WTC11 (cell line): Measurements from ENCODE around the gene SGCA. TPM values are rescaled to one million over a fixed set of nuclear protein-coding genes. Genes with fewer than 3 reads are reported as not detected.

Experiments
- ATAC-seq: fragments of 200-7000 bp; cut with Tn5 transposase; 2 replicates; pipeline ENCODE4 v1.10.0; 2021; ENCODE audit warnings: mild to moderate bottlenecking, moderate library complexity
- CTCF ChIA-PET: fragments of 300-600 bp; sonication (Branson Sonifier 250); formaldehyde crosslinking; loops from one replicate; lab custom pipeline; 2021; ENCODE audit warnings: antibody characterized with exemption; lab: Charles Lee
- POLR2A ChIA-PET: fragments of 350-600 bp; sonication (Branson Sonifier 250); formaldehyde crosslinking; loops from one replicate; lab custom pipeline; 2021; ENCODE audit warnings: antibody characterized with exemption; lab: Charles Lee
- DNase-seq: peaks from one replicate; pipeline ENCODE4 v3.0.0; 2021; ENCODE audit warnings: low spot score
- H3K27ac Mint-ChIP-seq: 2 replicates; pipeline ENCODE4 v1.8.0; 2021; ENCODE audit warnings: mixed read lengths
- H3K27me3 Mint-ChIP-seq: 2 replicates; pipeline ENCODE4 v1.8.0; 2021; ENCODE audit warnings: low read depth, mild to moderate bottlenecking, moderate library complexity, mixed read lengths
- H3K36me3 Mint-ChIP-seq: 2 replicates; pipeline ENCODE4 v1.8.0; 2021; ENCODE audit warnings: mixed read lengths
- H3K4me1 Mint-ChIP-seq: 2 replicates; pipeline ENCODE4 v1.8.0; 2022; ENCODE audit warnings: mixed read lengths
- H3K4me3 Mint-ChIP-seq: 2 replicates; pipeline ENCODE4 v1.8.0; 2021; ENCODE audit warnings: mild to moderate bottlenecking, moderate library complexity, mixed read lengths
- H3K9me3 Mint-ChIP-seq: 2 replicates; pipeline ENCODE4 v1.8.0; 2021; ENCODE audit warnings: mixed read lengths
- CTCF ChIP-seq: fragments of 200-600 bp; IDR thresholded peaks from 2 replicates; pipeline ENCODE4 v1.8.0; 2022; ENCODE audit warnings: antibody characterized with exemption
- ELF4 ChIP-seq: sonication (generic); formaldehyde crosslinking; IDR thresholded peaks from 2 replicates; pipeline ENCODE4 v1.8.1; 2022; ENCODE audit warnings: low read depth, mild to moderate bottlenecking, moderate library complexity, missing genetic modification reagents
- FOXJ3 ChIP-seq: sonication (generic); formaldehyde crosslinking; IDR thresholded peaks from 2 replicates; pipeline ENCODE4 v1.9.0; 2021; ENCODE audit warnings: missing genetic modification reagents, mild to moderate bottlenecking, borderline replicate concordance
- FOXK1 ChIP-seq: sonication (generic); formaldehyde crosslinking; IDR thresholded peaks from 2 replicates; pipeline ENCODE4 v1.8.0; 2022; ENCODE audit warnings: mild to moderate bottlenecking, moderate library complexity, missing genetic modification reagents
- IRF2 ChIP-seq: sonication (generic); formaldehyde crosslinking; IDR thresholded peaks from 2 replicates; pipeline ENCODE4 v1.8.0; 2022; ENCODE audit warnings: low read depth, missing genetic modification reagents, borderline replicate concordance
- JUN ChIP-seq: sonication (generic); formaldehyde crosslinking; IDR thresholded peaks from 2 replicates; pipeline ENCODE4 v1.8.0; 2023; ENCODE audit warnings: mild to moderate bottlenecking, missing genetic modification reagents
- KAT7 ChIP-seq: sonication (generic); formaldehyde crosslinking; IDR thresholded peaks from 2 replicates; pipeline ENCODE4 v1.8.1; 2023; ENCODE audit warnings: missing genetic modification reagents, mild to moderate bottlenecking, borderline replicate concordance
- MXD4 ChIP-seq: fragments of 250-450 bp; sonication (Bioruptor Pico); IDR thresholded peaks from 2 replicates; pipeline ENCODE4 v1.8.0; 2021; ENCODE audit warnings: mild to moderate bottlenecking, moderate library complexity, borderline replicate concordance
- NFATC4 ChIP-seq: fragments of 250-450 bp; sonication (Bioruptor Pico); IDR thresholded peaks from 2 replicates; pipeline ENCODE4 v1.9.0; 2021; ENCODE audit warnings: mild to moderate bottlenecking
- NR2C2 ChIP-seq: sonication (generic); formaldehyde crosslinking; IDR thresholded peaks from 2 replicates; pipeline ENCODE4 v1.8.0; 2022; ENCODE audit warnings: mild to moderate bottlenecking, missing genetic modification reagents
- SMAD4 ChIP-seq: sonication (generic); formaldehyde crosslinking; IDR thresholded peaks from 2 replicates; pipeline ENCODE4 v1.8.0; 2022; ENCODE audit warnings: mild to moderate bottlenecking, missing genetic modification reagents
- USF1 ChIP-seq: sonication (generic); formaldehyde crosslinking; IDR thresholded peaks from 2 replicates; pipeline ENCODE4 v1.8.0; 2022; ENCODE audit warnings: mild to moderate bottlenecking, missing genetic modification reagents
- ZBTB21 ChIP-seq: sonication (generic); formaldehyde crosslinking; IDR thresholded peaks from 2 replicates; pipeline ENCODE4 v1.8.1; 2023; ENCODE audit warnings: mild to moderate bottlenecking, missing genetic modification reagents, borderline replicate concordance
- ZNF138 ChIP-seq: sonication (generic); formaldehyde crosslinking; conservative IDR thresholded peaks from 2 replicates; pipeline ENCODE4 v1.8.1; 2022; ENCODE audit warnings: mild to moderate bottlenecking, moderate library complexity, missing genetic modification reagents
- ZNF219 ChIP-seq: sonication (generic); formaldehyde crosslinking; IDR thresholded peaks from 2 replicates; pipeline ENCODE4 v1.8.0; 2023; ENCODE audit warnings: missing genetic modification reagents, mild to moderate bottlenecking, borderline replicate concordance
- ZNF317 ChIP-seq: sonication (generic); formaldehyde crosslinking; IDR thresholded peaks from 2 replicates; pipeline ENCODE4 v1.8.1; 2023; ENCODE audit warnings: low read depth, mild to moderate bottlenecking, moderate library complexity, missing genetic modification reagents, borderline replicate concordance
- ZNF396 ChIP-seq: fragments of 250-450 bp; sonication (Bioruptor Pico); IDR thresholded peaks from 2 replicates; pipeline ENCODE4 v1.8.0; 2021; ENCODE audit warnings: mild to moderate bottlenecking, moderate library complexity, borderline replicate concordance
- ZNF423 ChIP-seq: fragments of 250-450 bp; sonication (Bioruptor Pico); IDR thresholded peaks from 2 replicates; pipeline ENCODE4 v2.1.2; 2022; ENCODE audit warnings: mild to moderate bottlenecking, moderate library complexity
- total RNA-seq: library from RNA; stranded (reverse); gene quantifications from 3 replicates; pipeline ENCODE4 v1.2.3, GENCODE V29; 2021
- TF ChIP-seq, protein P1 (sequence below): fragments of 250-450 bp; sonication (Bioruptor Pico); IDR thresholded peaks from 2 replicates; pipeline ENCODE4 v1.8.0; 2021; ENCODE audit warnings: mild to moderate bottlenecking
- TF ChIP-seq, protein P2 (sequence below): fragments of 250-450 bp; sonication (Bioruptor Pico); IDR thresholded peaks from 2 replicates; pipeline ENCODE4 v1.9.0; 2021; ENCODE audit warnings: mild to moderate bottlenecking, borderline replicate concordance
- TF ChIP-seq, protein P3 (sequence below): sonication (generic); formaldehyde crosslinking; conservative IDR thresholded peaks from 2 replicates; pipeline ENCODE4 v1.8.1; 2023; ENCODE audit warnings: mild to moderate bottlenecking, low read depth, missing genetic modification reagents, moderate library complexity
- TF ChIP-seq, protein P4 (sequence below): sonication (generic); formaldehyde crosslinking; IDR thresholded peaks from 2 replicates; pipeline ENCODE4 v1.8.1; 2022; ENCODE audit warnings: missing genetic modification reagents, borderline replicate concordance

SGCA gene
- total RNA-seq, 1 experiment from 2014 or later, result 1.0 TPM

DNA sequence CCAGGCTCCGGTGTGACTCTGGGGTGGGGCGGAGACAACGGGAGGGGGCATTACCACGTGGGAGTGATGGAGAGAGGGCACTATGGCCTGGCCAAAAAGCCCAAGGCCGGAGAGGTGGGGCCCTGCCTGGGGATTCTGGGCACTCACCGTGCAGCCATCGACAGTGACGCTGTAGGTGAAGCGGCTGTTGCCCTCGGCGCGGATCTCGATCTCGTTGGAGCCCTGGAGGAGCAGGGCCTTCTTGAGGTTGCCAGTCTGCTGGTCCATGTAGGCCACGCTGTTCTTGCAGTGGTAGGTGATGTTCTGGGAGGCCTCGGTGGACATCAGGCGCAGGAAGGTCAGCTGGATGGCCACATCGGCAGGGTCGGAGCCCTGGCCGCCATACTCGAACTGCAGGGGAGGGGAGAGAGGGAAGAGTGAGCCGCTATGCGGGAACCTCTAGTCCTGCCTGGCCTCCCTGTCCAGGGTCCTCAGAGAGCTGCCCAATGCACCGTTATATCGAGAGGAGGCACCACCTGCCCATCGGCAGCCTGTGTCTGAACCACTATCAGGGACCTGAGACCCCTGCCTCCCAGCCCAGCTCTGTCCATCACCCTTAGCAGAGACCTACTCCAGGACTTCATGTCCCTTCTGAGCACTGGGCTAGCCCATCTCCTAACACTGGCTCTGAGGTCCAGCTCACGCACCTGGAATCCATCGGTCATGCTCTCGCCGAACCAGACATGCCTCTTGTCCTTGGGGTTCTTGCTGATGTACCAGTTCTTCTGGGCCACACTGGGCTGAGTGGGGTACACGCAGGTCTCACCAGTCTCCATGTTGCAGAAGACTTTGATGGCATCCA is 20.0 kb downstream of the SGCA start (continued):
- TF ChIP-seq USF1, result no peak
- no peak for TF ChIP-seq IRF2 (CRISPR knock-in tag)
- TF ChIP-seq KAT7 (CRISPR knock-in tag), result no peak
- no peak for TF ChIP-seq MXD4
- no peak for TF ChIP-seq FOXK1 (CRISPR knock-in tag)
- no peak for TF ChIP-seq ZNF219 (CRISPR knock-in tag)
- TF ChIP-seq, protein P1, sequence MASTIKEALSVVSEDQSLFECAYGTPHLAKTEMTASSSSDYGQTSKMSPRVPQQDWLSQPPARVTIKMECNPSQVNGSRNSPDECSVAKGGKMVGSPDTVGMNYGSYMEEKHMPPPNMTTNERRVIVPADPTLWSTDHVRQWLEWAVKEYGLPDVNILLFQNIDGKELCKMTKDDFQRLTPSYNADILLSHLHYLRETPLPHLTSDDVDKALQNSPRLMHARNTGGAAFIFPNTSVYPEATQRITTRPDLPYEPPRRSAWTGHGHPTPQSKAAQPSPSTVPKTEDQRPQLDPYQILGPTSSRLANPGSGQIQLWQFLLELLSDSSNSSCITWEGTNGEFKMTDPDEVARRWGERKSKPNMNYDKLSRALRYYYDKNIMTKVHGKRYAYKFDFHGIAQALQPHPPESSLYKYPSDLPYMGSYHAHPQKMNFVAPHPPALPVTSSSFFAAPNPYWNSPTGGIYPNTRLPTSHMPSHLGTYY (CRISPR knock-in tag), result no peak

- ChIA-PET CTCF (interaction anchor here (1.1 to 1.6 kb wide), 3 partner anchors 9 to 17 kb away, joined by 3 to 4 read pairs (median 4); no protein-coding TSS in a partner anchor), POLR2A (no interaction called here)
- ATAC-seq (no peak), DNase-seq (no peak)
- peaks cover 17% of the 10 kb centered on the region for H3K36me3 Mint-ChIP-seq
- H3K9me3 Mint-ChIP-seq, result no peaks in the 10 kb centered on the region
- no peaks in the 10 kb centered on the region; the same call in 1 of the 2 replicates for H3K27me3 Mint-ChIP-seq
- peaks cover 29% of the 10 kb centered on the region for H3K4me1 Mint-ChIP-seq
- no peak overlapping the region for H3K27ac Mint-ChIP-seq
- no peak overlapping the region for H3K4me3 Mint-ChIP-seq
- TF ChIP-seq ZNF423 (CRISPR knock-in tag), result no peak
- no peak for TF ChIP-seq ZNF219 (CRISPR knock-in tag)
- TF ChIP-seq, protein P2, sequence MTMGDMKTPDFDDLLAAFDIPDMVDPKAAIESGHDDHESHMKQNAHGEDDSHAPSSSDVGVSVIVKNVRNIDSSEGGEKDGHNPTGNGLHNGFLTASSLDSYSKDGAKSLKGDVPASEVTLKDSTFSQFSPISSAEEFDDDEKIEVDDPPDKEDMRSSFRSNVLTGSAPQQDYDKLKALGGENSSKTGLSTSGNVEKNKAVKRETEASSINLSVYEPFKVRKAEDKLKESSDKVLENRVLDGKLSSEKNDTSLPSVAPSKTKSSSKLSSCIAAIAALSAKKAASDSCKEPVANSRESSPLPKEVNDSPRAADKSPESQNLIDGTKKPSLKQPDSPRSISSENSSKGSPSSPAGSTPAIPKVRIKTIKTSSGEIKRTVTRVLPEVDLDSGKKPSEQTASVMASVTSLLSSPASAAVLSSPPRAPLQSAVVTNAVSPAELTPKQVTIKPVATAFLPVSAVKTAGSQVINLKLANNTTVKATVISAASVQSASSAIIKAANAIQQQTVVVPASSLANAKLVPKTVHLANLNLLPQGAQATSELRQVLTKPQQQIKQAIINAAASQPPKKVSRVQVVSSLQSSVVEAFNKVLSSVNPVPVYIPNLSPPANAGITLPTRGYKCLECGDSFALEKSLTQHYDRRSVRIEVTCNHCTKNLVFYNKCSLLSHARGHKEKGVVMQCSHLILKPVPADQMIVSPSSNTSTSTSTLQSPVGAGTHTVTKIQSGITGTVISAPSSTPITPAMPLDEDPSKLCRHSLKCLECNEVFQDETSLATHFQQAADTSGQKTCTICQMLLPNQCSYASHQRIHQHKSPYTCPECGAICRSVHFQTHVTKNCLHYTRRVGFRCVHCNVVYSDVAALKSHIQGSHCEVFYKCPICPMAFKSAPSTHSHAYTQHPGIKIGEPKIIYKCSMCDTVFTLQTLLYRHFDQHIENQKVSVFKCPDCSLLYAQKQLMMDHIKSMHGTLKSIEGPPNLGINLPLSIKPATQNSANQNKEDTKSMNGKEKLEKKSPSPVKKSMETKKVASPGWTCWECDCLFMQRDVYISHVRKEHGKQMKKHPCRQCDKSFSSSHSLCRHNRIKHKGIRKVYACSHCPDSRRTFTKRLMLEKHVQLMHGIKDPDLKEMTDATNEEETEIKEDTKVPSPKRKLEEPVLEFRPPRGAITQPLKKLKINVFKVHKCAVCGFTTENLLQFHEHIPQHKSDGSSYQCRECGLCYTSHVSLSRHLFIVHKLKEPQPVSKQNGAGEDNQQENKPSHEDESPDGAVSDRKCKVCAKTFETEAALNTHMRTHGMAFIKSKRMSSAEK (CRISPR knock-in tag), result no peak
- no peak for TF ChIP-seq CTCF
- no peak for TF ChIP-seq ZBTB21 (CRISPR knock-in tag)
- no peak for TF ChIP-seq NR2C2 (CRISPR knock-in tag)
- no peak for TF ChIP-seq SMAD4 (CRISPR knock-in tag)
- no peak for TF ChIP-seq ZNF396
- TF ChIP-seq, protein P3, sequence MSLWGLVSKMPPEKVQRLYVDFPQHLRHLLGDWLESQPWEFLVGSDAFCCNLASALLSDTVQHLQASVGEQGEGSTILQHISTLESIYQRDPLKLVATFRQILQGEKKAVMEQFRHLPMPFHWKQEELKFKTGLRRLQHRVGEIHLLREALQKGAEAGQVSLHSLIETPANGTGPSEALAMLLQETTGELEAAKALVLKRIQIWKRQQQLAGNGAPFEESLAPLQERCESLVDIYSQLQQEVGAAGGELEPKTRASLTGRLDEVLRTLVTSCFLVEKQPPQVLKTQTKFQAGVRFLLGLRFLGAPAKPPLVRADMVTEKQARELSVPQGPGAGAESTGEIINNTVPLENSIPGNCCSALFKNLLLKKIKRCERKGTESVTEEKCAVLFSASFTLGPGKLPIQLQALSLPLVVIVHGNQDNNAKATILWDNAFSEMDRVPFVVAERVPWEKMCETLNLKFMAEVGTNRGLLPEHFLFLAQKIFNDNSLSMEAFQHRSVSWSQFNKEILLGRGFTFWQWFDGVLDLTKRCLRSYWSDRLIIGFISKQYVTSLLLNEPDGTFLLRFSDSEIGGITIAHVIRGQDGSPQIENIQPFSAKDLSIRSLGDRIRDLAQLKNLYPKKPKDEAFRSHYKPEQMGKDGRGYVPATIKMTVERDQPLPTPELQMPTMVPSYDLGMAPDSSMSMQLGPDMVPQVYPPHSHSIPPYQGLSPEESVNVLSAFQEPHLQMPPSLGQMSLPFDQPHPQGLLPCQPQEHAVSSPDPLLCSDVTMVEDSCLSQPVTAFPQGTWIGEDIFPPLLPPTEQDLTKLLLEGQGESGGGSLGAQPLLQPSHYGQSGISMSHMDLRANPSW (CRISPR knock-in tag), result no peak
- TF ChIP-seq JUN (CRISPR knock-in tag), result no peak
- TF ChIP-seq ZNF317, result no peak
- TF ChIP-seq ZNF138 (CRISPR knock-in tag), result no peak
- TF ChIP-seq FOXJ3 (CRISPR knock-in tag), result no peak
- TF ChIP-seq NFATC4 (CRISPR knock-in tag), result no peak
- no peak for TF ChIP-seq ELF4 (CRISPR knock-in tag)
- TF ChIP-seq, protein P4, sequence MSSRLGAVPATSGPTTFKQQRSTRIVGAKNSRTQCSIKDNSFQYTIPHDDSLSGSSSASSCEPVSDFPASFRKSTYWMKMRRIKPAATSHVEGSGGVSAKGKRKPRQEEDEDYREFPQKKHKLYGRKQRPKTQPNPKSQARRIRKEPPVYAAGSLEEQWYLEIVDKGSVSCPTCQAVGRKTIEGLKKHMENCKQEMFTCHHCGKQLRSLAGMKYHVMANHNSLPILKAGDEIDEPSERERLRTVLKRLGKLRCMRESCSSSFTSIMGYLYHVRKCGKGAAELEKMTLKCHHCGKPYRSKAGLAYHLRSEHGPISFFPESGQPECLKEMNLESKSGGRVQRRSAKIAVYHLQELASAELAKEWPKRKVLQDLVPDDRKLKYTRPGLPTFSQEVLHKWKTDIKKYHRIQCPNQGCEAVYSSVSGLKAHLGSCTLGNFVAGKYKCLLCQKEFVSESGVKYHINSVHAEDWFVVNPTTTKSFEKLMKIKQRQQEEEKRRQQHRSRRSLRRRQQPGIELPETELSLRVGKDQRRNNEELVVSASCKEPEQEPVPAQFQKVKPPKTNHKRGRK, result no peak
Observed at GRCh38 chr17:50186661-50187393, 21.0 kb downstream of the SGCA start.
